ENCODE data around the gene HSD11B1. TPM values are rescaled to one million over a fixed set of nuclear protein-coding genes. Genes with fewer than 3 reads are reported as not detected.

Gene HSD11B1
- total and polyA plus RNA-seq, 2 of the 4 experiments (the other 2 are of a cell fraction): 0.41 to 0.72 TPM

DNA sequence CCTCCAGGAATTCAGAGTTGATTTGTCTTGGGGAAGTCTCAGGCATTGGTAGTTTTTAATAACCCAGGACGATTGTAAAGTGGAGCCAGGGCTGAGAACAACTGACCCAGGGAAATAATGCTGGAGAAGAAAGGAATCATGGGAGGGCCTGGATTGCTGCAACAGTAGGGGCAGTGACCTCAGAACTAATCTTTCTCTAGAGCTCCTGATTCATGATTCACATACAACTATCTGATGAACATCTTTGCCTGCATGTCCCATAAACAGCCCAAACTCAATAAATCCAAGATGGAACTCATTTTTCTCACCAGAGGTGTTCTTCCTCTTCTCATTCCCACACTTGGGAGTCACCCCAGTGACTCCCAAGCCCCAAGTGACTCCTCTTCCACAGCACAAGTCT lies 37.5 kb upstream of the HSD11B1 start:
- in situ Hi-C loops (cut with MboI; ENCODE audit: low sequenced_read_pairs) (no loop called here), dilution Hi-C loops (cut with HindIII; ENCODE audit: low sequenced_read_pairs, unreplicated experiment) (no loop called here), intact Hi-C loops (cut with micrococcal nuclease) (no loop called here)
- H3K14ac ChIP-seq (replicated peaks; ENCODE audit: low read depth, low read length): no peak overlapping the region
- no peaks in the 10 kb centered on the region for H3K9me1 ChIP-seq (ENCODE audit: insufficient read depth, low read length)
- H2AK9ac ChIP-seq (replicated peaks; ENCODE audit: low read depth, low read length, poor library complexity): no peak overlapping the region
- no peak overlapping the region for H2BK20ac ChIP-seq (ENCODE audit: low read depth, low read length)
- no peak overlapping the region for H2AK5ac ChIP-seq (ENCODE audit: low read depth, low read length)
- no peak overlapping the region for H2AFZ ChIP-seq (replicated peaks; ENCODE audit: low read length, poor library complexity)
- H3K23ac ChIP-seq (ENCODE audit: low read depth, low read length): no peak overlapping the region
- H4K91ac ChIP-seq (ENCODE audit: insufficient read depth, low read depth, low read length): no peak overlapping the region
- no peaks in the 10 kb centered on the region for H3K4me1 ChIP-seq (ENCODE audit: control insufficient read depth, insufficient read depth, low read length)
- H3K18ac ChIP-seq (ENCODE audit: low read depth, low read length): no peak overlapping the region
- no peak overlapping the region for H2BK15ac ChIP-seq (ENCODE audit: low read depth, low read length)
- H4K20me1 ChIP-seq (ENCODE audit: insufficient read depth, low read length): no peaks in the 10 kb centered on the region
- H3K27me3 ChIP-seq (ENCODE audit: control insufficient read depth, insufficient read depth, low read length): peaks cover 6% of the 10 kb centered on the region
- CTCF ChIA-PET: no interaction called here
- no peak overlapping the region for H4K5ac ChIP-seq (ENCODE audit: low read depth, low read length)
- POLR2A ChIA-PET (ENCODE audit: unreplicated experiment): no interaction called here
- DNase-seq (no peak), ATAC-seq (ENCODE audit: low read depth) (no peak)
- H3K4me3 ChIP-seq (ENCODE audit: insufficient read depth, low read depth, low read length): no peak overlapping the region
- no peak overlapping the region for H3K9ac ChIP-seq (ENCODE audit: low read depth, low read length)
- no peaks in the 10 kb centered on the region for H3K79me1 ChIP-seq (ENCODE audit: low read depth in 1 of 2, low read length in 2 of 2)
- H3K56ac ChIP-seq (ENCODE audit: extremely low read depth, insufficient read depth, low read length): no peak overlapping the region
- H4K8ac ChIP-seq (ENCODE audit: low read depth in 2 of 2, low read length in 2 of 2): no peak overlapping the region
- no TSS peak for BruUV-seq (replicated peaks)
- no peak overlapping the region for H2BK120ac ChIP-seq (ENCODE audit: low read depth, low read length)
- TF ChIP-seq RFX5 (IDR thresholded peaks at IDR 0.05; ENCODE audit: low read depth, low read length): no peak
- TF ChIP-seq BHLHE40 (IDR thresholded peaks at IDR 0.05; ENCODE audit: low read depth, low read length): no peak
- no peak for TF ChIP-seq NFE2L2 (IDR thresholded peaks at IDR 0.05; ENCODE audit: low read depth, low read length)
- TF ChIP-seq CHD1 (IDR thresholded peaks at IDR 0.05; ENCODE audit: low read depth, low read length): no peak
- H3K36me3 ChIP-seq (ENCODE audit: control insufficient read depth, insufficient read depth, low read length): no peaks in the 10 kb centered on the region
- H3K4me2 ChIP-seq (ENCODE audit: low read depth, low read length): no peak overlapping the region
- H3K9me3 ChIP-seq (ENCODE audit: control insufficient read depth, insufficient read depth, low read length): 0 out of 2 replicates have a peak, but pooled peaks cover 3% of the 10 kb centered on the region
- H3K4ac ChIP-seq (ENCODE audit: low read depth, low read length): no peak overlapping the region
- no CpG with 5 or more reads among the region's 1 CpG for WGBS, 2 experiments (ENCODE audit: extremely low coverage in 2 of 2, insufficient read length in 1 of 2)
- H3K27ac ChIP-seq (ENCODE audit: insufficient read depth, low read length): no peak overlapping the region
- no peak overlapping the region for H2BK5ac ChIP-seq (ENCODE audit: low read depth, low read length, poor library complexity, severe bottlenecking)

Data from IMR-90 (cell line).